ENCODE data around the gene ZNF408.

GRCh38 chr11:46728659-46729040, 27.8 kb downstream of the ZNF408 start:
- no peak for TF ChIP-seq CTCF (IDR thresholded peaks at IDR 0.05)
- TF ChIP-seq IRF1 (CRISPR knock-in tag; IDR thresholded peaks at IDR 0.05) = no peak
- no peak for TF ChIP-seq SP1 (CRISPR knock-in tag; conservative IDR thresholded peaks at IDR 0.05)
- no peak for TF ChIP-seq ATF6 (CRISPR knock-in tag; IDR thresholded peaks at IDR 0.05)
- TF ChIP-seq MLX (CRISPR knock-in tag; IDR thresholded peaks at IDR 0.05) = no peak
- TF ChIP-seq NR1H2 (CRISPR knock-in tag; IDR thresholded peaks at IDR 0.05) = no peak
- no peak for TF ChIP-seq NFYB (CRISPR knock-in tag; conservative IDR thresholded peaks at IDR 0.05; ENCODE audit: low read depth)
- no peak for TF ChIP-seq USF2 (CRISPR knock-in tag; IDR thresholded peaks at IDR 0.05)
